Measurements from ENCODE around the gene WSB1. TPM values are rescaled to one million over a fixed set of nuclear protein-coding genes. Genes with fewer than 3 reads are reported as not detected.

Gene WSB1
- total and polyA plus RNA-seq, 2 donors = 60.7 to 125 TPM

DNA sequence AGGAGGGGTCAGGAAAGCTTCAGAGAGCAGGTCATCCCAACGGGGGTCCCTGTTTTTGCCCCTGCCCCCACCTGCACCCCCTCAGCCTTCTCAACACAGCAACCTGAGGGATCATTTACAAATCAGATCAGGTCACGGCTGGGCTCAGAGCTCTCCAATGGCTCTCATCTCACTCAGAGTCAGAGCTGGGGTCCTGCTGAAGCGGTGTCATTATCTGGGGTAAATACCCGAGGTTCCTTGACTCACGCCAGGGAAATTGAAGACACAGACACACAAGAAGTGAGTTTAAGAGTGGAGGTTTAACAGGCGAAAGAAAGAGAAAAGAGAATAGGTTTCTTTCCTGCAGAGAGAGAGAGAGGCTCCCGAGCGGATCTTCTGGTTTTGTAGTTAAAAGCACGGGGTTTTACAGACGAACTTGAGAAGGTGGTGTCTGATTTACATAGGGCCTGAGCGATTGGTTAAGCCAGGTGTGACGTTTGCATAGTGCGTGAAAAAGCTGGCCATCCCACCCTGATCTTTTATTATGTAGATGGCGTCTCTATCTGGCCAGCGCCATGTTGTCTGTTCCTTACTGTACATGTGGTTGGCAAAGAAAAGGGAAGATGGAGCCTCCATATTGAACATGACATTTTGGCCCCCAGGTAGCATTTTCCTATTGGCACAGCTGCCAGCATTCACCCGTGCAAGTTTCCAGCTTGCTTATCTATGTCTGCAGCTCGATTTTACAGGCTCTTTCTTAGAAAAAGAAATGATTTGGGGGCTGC is 51.4 kb downstream of the WSB1 start:
- WGBS = 85% methylated on average over 17 of the region's 17 CpGs
- Histone ChIP-seq H3K4me1 (ENCODE audit: control insufficient read depth in 2 of 2, insufficient read depth in 2 of 2, low read length in 2 of 2) (peaks cover 0 to 11% of the 10 kb centered on the region in 2 donors), H3K27me3 (ENCODE audit: control insufficient read depth in 2 of 2, insufficient read depth in 1 of 2, low read length in 1 of 2) (peaks cover 0 to 9% of the 10 kb centered on the region in 2 donors), H3K9me3 (ENCODE audit: control insufficient read depth in 2 of 2, insufficient read depth in 1 of 2, low read length in 1 of 2) (no peaks in the 10 kb centered on the region), H3K36me3 (ENCODE audit: control insufficient read depth in 2 of 2, insufficient read depth in 2 of 2, low read length in 1 of 2) (no peaks in the 10 kb centered on the region), H3K27ac (ENCODE audit: low read depth in 1 of 2, low read length in 1 of 2) (peak overlapping the region in 1 of 2 donors; percentile 72), H3K4me3 (ENCODE audit: low read length in 2 of 2) (no peak overlapping the region)
- peak in 1 of 9 donors; percentile 47 for DNase-seq (ENCODE audit: low read depth in 6 of 9, low spot score in 9 of 9)

DNA sequence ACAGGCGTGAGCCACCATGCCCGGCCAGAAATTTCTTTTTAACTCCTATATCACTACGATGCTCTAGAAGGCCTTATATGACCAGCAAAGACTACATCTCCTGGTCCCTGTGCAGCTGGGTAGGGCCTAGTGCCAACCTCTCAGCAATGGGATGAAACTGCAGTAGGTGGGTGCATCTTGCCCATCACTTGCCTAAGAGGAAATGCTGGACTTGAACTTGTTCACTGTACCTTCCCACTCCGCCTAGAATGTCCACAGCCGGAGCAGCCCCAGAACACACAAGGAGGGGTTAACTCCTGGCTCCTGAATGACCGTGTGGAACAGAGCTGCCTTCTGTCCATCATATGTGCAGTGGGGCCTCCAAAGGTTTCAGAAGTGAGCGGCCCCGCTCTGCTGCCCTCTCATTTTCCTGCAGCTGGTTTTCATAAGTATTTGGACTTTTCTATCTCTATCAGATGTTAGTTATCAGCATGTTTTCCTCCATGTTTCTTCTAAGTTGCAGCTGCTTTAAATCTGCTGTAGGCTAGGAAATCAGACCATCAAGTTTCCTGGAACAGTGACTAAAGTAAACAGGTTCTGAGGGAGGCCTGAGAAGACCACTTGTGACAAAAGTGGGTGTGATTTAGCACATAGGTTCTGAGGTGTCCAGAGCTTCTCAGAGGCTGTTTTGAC is 52.5 kb downstream of the WSB1 start:
- Histone ChIP-seq H3K27me3 (ENCODE audit: control insufficient read depth in 2 of 2, insufficient read depth in 1 of 2, low read length in 1 of 2) (peaks cover 0 to 9% of the 10 kb centered on the region in 2 donors), H3K27ac (ENCODE audit: low read depth in 1 of 2, low read length in 1 of 2) (no peak overlapping the region), H3K4me3 (ENCODE audit: low read length in 2 of 2) (no peak overlapping the region), H3K36me3 (ENCODE audit: control insufficient read depth in 2 of 2, insufficient read depth in 2 of 2, low read length in 1 of 2) (no peaks in the 10 kb centered on the region), H3K4me1 (ENCODE audit: control insufficient read depth in 2 of 2, insufficient read depth in 2 of 2, low read length in 2 of 2) (peaks cover 0 to 11% of the 10 kb centered on the region in 2 donors), H3K9me3 (ENCODE audit: control insufficient read depth in 2 of 2, insufficient read depth in 1 of 2, low read length in 1 of 2) (no peaks in the 10 kb centered on the region)
- WGBS = 97% methylated on average over 8 of the region's 8 CpGs
- no peak for DNase-seq (ENCODE audit: low read depth in 6 of 9, low spot score in 9 of 9)

DNA sequence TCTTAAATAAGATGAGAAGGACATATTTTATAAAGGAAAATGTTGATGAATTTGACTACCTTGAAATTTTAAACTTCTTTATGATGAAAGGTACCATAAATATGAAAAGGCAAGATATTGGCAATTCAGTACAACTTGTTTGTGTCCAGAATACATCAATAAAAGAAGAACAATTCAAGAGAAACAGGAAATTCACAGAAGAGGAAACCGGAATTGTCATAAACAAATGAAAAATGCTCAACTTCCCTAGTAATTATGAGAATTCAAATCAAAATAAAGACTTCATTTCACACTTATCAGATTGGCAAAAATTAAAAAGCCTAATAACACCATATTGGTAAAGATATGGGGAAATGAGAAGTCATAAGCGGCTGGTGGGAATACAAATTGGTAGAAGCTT is 54.3 kb downstream of the WSB1 start:
- no peaks in the 10 kb centered on the region for H3K9me3 ChIP-seq (ENCODE audit: control insufficient read depth in 2 of 2, insufficient read depth in 1 of 2, low read length in 1 of 2)
- WGBS = 75% methylated on average over 2 of the region's 2 CpGs
- peaks cover 0 to 9% of the 10 kb centered on the region in 2 donors for H3K27me3 ChIP-seq (ENCODE audit: control insufficient read depth in 2 of 2, insufficient read depth in 1 of 2, low read length in 1 of 2)
- H3K36me3 ChIP-seq (ENCODE audit: control insufficient read depth in 2 of 2, insufficient read depth in 2 of 2, low read length in 1 of 2) = no peaks in the 10 kb centered on the region
- H3K27ac ChIP-seq (ENCODE audit: low read depth in 1 of 2, low read length in 1 of 2) = no peak overlapping the region
- no peak overlapping the region for H3K4me3 ChIP-seq (ENCODE audit: low read length in 2 of 2)
- peaks cover under 1 to 15% of the 10 kb centered on the region in 2 donors for H3K4me1 ChIP-seq (ENCODE audit: control insufficient read depth in 2 of 2, insufficient read depth in 2 of 2, low read length in 2 of 2)
- DNase-seq (ENCODE audit: low read depth in 6 of 9, low spot score in 9 of 9) = no peak

DNA sequence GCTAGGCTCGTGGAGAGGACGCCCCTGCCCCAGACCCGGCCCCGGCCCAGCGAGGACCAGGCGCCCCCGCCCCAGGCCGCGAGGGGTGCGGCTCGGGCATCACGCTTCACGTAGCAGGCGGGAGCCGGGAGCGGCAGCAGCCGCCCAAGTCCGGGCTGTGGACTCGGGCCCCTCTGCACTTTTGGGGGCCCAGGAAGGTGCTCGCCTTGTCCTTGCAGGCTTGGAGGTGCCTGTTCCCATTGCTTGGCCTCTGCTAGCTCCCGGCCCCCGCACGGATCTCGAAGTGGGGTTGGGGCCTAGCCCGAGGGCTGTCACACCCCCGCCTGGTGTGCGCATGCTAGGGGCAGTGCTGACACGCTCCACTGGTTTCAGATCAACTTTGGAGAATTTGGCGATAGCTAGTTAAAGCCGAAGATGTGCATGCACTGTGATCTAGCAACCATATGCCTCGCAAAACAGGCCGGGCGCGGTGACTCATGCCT is 55.7 kb downstream of the WSB1 start:
- Histone ChIP-seq H3K27me3 (ENCODE audit: control insufficient read depth in 2 of 2, insufficient read depth in 1 of 2, low read length in 1 of 2) (peaks cover 0 to 9% of the 10 kb centered on the region in 2 donors), H3K4me1 (ENCODE audit: control insufficient read depth in 2 of 2, insufficient read depth in 2 of 2, low read length in 2 of 2) (peaks cover 7 to 16% of the 10 kb centered on the region in 2 donors), H3K27ac (ENCODE audit: low read depth in 1 of 2, low read length in 1 of 2) (peak overlapping the region in 1 of 2 donors; percentile 48), H3K4me3 (ENCODE audit: low read length in 2 of 2) (no peak overlapping the region), H3K9me3 (ENCODE audit: control insufficient read depth in 2 of 2, insufficient read depth in 1 of 2, low read length in 1 of 2) (no peaks in the 10 kb centered on the region), H3K36me3 (ENCODE audit: control insufficient read depth in 2 of 2, insufficient read depth in 2 of 2, low read length in 1 of 2) (no peaks in the 10 kb centered on the region)
- no peak for DNase-seq (ENCODE audit: low read depth in 6 of 9, low spot score in 9 of 9)
- WGBS = 84% methylated on average over 34 of the region's 34 CpGs

DNA sequence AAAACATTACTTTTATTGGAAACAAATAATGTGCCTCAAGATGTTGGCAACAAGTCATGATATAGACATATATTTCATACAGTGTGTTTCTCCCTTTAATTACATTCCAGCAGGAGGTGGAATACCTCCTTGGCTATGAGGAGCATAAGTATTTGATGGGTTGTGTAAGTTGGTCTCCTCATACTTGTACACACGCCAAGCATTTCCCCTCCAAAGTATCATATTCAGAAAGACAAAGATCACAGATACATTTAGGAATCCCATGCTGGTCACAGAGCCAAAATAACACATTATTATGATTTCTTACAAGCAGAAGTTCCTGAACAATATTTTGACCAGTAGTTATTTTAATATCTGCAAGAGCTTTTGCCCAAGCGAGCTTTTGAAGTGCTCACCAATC is 57.8 kb downstream of the WSB1 start:
- Histone ChIP-seq H3K27ac (ENCODE audit: low read depth in 1 of 2, low read length in 1 of 2) (no peak overlapping the region), H3K27me3 (ENCODE audit: control insufficient read depth in 2 of 2, insufficient read depth in 1 of 2, low read length in 1 of 2) (peaks cover 0 to 9% of the 10 kb centered on the region in 2 donors), H3K4me1 (ENCODE audit: control insufficient read depth in 2 of 2, insufficient read depth in 2 of 2, low read length in 2 of 2) (peaks cover 7 to 16% of the 10 kb centered on the region in 2 donors), H3K4me3 (ENCODE audit: low read length in 2 of 2) (no peak overlapping the region), H3K36me3 (ENCODE audit: control insufficient read depth in 2 of 2, insufficient read depth in 2 of 2, low read length in 1 of 2) (no peaks in the 10 kb centered on the region), H3K9me3 (ENCODE audit: control insufficient read depth in 2 of 2, insufficient read depth in 1 of 2, low read length in 1 of 2) (no peaks in the 10 kb centered on the region)
- no peak for DNase-seq (ENCODE audit: low read depth in 6 of 9, low spot score in 9 of 9)
- WGBS = 98% methylated on average over 2 of the region's 2 CpGs

DNA sequence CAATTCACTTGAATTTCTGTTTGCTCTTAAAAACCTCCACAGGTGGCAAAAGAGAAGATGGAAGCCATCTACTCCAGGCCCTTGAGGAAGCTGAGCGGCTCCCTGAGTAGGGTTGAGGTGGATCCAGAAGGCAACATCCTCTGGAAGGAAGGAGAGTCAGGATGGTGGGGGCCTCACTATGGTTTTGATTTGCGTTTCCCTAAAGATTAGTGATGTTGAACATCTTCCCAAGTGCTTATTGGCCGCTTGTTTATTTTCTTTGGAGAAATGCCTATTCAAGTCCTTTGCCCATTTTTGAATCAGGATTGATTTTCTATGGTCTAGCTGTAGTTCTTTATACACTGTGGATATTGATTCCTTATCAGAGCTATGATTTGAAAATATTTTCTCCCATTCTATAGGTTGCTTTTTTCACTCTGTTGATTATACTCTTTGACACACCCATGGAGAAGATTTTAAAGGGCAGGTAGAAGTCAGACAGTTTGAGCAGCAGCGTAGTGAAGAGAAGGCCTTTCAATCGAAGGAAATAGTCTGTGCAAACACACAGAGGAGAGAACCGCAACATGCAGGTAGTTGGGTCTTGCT is 58.6 kb downstream of the WSB1 start:
- Histone ChIP-seq H3K36me3 (ENCODE audit: control insufficient read depth in 2 of 2, insufficient read depth in 2 of 2, low read length in 1 of 2) (no peaks in the 10 kb centered on the region), H3K4me3 (ENCODE audit: low read length in 2 of 2) (no peak overlapping the region), H3K9me3 (ENCODE audit: control insufficient read depth in 2 of 2, insufficient read depth in 1 of 2, low read length in 1 of 2) (no peaks in the 10 kb centered on the region), H3K27ac (ENCODE audit: low read depth in 1 of 2, low read length in 1 of 2) (peak overlapping the region in 1 of 2 donors; percentile 39), H3K4me1 (ENCODE audit: control insufficient read depth in 2 of 2, insufficient read depth in 2 of 2, low read length in 2 of 2) (peaks cover 7 to 16% of the 10 kb centered on the region in 2 donors), H3K27me3 (ENCODE audit: control insufficient read depth in 2 of 2, insufficient read depth in 1 of 2, low read length in 1 of 2) (peaks cover 0 to 9% of the 10 kb centered on the region in 2 donors)
- DNase-seq (ENCODE audit: low read depth in 6 of 9, low spot score in 9 of 9) = no peak
- 81% methylated on average over 6 of the region's 6 CpGs for WGBS

DNA sequence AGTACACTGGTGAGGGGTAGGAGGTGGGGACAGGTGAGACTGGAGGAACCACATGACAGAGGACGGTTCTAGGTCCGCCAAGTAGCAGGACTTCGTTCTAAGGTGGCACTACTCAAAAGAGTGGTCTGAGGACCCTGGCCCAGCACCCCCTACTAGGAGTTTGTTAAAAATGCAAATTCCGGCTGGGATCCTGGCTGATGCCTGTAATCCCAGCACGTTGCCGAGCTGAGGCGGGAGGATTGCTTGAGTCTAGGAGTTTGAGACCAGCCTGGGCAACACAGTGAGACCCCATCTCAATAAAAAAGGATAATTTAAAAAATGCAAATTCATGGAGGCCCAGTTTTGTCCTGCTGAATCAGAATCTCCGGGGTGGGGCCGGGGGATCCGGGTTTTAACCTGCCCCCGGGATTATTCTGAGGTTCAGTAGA is 59.1 kb downstream of the WSB1 start:
- Histone ChIP-seq H3K4me1 (ENCODE audit: control insufficient read depth in 2 of 2, insufficient read depth in 2 of 2, low read length in 2 of 2) (peaks cover 7 to 16% of the 10 kb centered on the region in 2 donors), H3K27ac (ENCODE audit: low read depth in 1 of 2, low read length in 1 of 2) (peak overlapping the region; percentile 60 to 79), H3K36me3 (ENCODE audit: control insufficient read depth in 2 of 2, insufficient read depth in 2 of 2, low read length in 1 of 2) (no peaks in the 10 kb centered on the region), H3K27me3 (ENCODE audit: control insufficient read depth in 2 of 2, insufficient read depth in 1 of 2, low read length in 1 of 2) (peaks cover 0 to 9% of the 10 kb centered on the region in 2 donors), H3K4me3 (ENCODE audit: low read length in 2 of 2) (peak overlapping the region; percentile 51 to 62), H3K9me3 (ENCODE audit: control insufficient read depth in 2 of 2, insufficient read depth in 1 of 2, low read length in 1 of 2) (no peaks in the 10 kb centered on the region)
- WGBS = 61% methylated on average over 11 of the region's 11 CpGs
- DNase-seq (ENCODE audit: low read depth in 6 of 9, low spot score in 9 of 9) = no peak

DNA sequence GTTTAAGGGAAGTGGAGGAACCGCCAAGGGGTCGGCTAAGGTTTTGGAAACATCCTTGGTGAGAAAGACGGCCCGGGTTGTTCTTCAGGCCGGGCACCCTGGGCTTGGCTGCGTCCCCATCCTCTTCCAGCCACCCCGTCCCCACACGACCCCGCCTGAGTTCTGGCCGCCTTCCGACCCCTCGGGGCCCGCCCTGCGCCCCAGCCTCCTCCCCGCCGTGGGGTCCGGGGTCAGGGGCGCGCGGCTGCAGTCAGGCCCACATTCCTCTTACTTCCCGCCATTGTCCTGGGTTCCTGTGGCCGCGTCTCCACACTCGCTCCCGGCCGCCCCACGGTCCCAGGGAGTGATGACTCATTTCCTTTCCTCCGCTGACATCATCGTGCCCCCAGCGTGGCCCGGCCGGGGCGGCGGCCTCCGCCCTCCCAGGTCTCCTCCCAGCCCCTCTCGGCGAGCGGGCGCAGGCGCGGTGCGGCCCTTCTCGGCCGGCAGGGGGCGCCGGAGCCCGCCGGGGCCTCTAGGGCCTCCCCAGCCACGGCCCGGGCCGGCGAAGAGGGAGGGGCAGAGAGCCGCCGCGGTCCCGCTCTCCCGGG is 59.6 kb downstream of the WSB1 start:
- under 1% methylated on average over 57 of the region's 57 CpGs for WGBS
- no peaks in the 10 kb centered on the region for H3K9me3 ChIP-seq (ENCODE audit: control insufficient read depth in 2 of 2, insufficient read depth in 1 of 2, low read length in 1 of 2)
- H3K36me3 ChIP-seq (ENCODE audit: control insufficient read depth in 2 of 2, insufficient read depth in 2 of 2, low read length in 1 of 2) = no peaks in the 10 kb centered on the region
- H3K27ac ChIP-seq (ENCODE audit: low read depth in 1 of 2, low read length in 1 of 2) = peak overlapping the region; percentile 60 to 79
- H3K4me1 ChIP-seq (ENCODE audit: control insufficient read depth in 2 of 2, insufficient read depth in 2 of 2, low read length in 2 of 2) = peaks cover 7 to 15% of the 10 kb centered on the region in 2 donors
- peak in 8 of 9 donors; percentile 40 to 84 (median 70) for DNase-seq (ENCODE audit: low read depth in 6 of 9, low spot score in 9 of 9)
- peak overlapping the region; percentile 51 to 62 for H3K4me3 ChIP-seq (ENCODE audit: low read length in 2 of 2)
- H3K27me3 ChIP-seq (ENCODE audit: control insufficient read depth in 2 of 2, insufficient read depth in 1 of 2, low read length in 1 of 2) = peaks cover 0 to 8% of the 10 kb centered on the region in 2 donors
